HCT116 (cell line): ENCODE data around the gene PLN. TPM values are rescaled to one million over a fixed set of nuclear protein-coding genes. Genes with fewer than 3 reads are reported as not detected.

ENCODE experiments used
- ATAC-seq: fragments of 200-7000 bp; cut with Tn5 transposase; 2 replicates; pipeline ENCODE4 v1.9.1; 2020; ENCODE audit warnings: mild to moderate bottlenecking, moderate library complexity
- BruUV-seq: library from RNA; stranded (reverse); fragments of 400-500 nt; replicated peaks from 2 replicates; lab custom pipeline; 2021; lab: Mats Ljungman, UMichigan
- CTCF ChIA-PET: fragments of 300-600 bp; sonication (Branson Sonifier 250); formaldehyde crosslinking; loops from one replicate; lab custom pipeline; 2021; ENCODE audit warnings: antibody characterized with exemption; lab: Charles Lee
- POLR2A ChIA-PET: fragments of 300-600, 350-600 bp; sonication (Branson Sonifier 250); formaldehyde crosslinking; loops from one replicate; lab custom pipeline; 2021; ENCODE audit warnings: antibody characterized with exemption; lab: Charles Lee
- RAD21 ChIA-PET, 2 experiments: fragments of 300-600 bp; sonication (Branson Sonifier 250); formaldehyde crosslinking; loops; one replicate each; lab custom pipeline; 2023; ENCODE audit warnings: low total read pairs in 2 of 2; ENCODE audit not compliant: uncharacterized antibody in 2 of 2, unreplicated experiment in 2 of 2, low non-redundant PET in 1 of 2; lab: Charles Lee
- DNase-seq: peaks from one replicate; pipeline ENCODE4 v3.0.0-alpha.2; 2010; ENCODE audit warnings: low read depth, low spot score
- H2AFZ ChIP-seq: fragments of 200-600 bp; shearing (Covaris generic), sonication (generic); 2 replicates; pipeline ENCODE4 v1.6.1; 2017; ENCODE audit warnings: low read depth, mixed run types, mixed read lengths, antibody characterized with exemption, low read length; ENCODE audit not compliant: poor library complexity, severe bottlenecking
- H3K27ac ChIP-seq: 2 replicates; pipeline ENCODE4 v1.5.1; 2012; ENCODE audit warnings: low read depth, low read length
- H3K27me3 ChIP-seq: fragments of 200-600 bp; sonication (generic); 2 replicates; pipeline ENCODE4 v1.6.1; 2016; ENCODE audit warnings: mixed run types, low read length, mixed read lengths; ENCODE audit not compliant: insufficient read depth
- H3K36me3 ChIP-seq, 2 experiments: fragments of 200-500 bp in 1 of 2; fragments of 200-600 bp in 1 of 2; sonication (Bioruptor generic) in 1 of 2; sonication (generic) in 1 of 2; 2 replicates each; pipeline versions ENCODE4 v1.5.1 to v1.6.1; 2014 to 2016; ENCODE audit warnings: low read length in 2 of 2, inconsistent platforms in 1 of 2, mixed read lengths in 1 of 2, mixed run types in 1 of 2; ENCODE audit not compliant: insufficient read depth in 2 of 2, control insufficient read depth in 1 of 2
- H3K4me1 ChIP-seq, 2 experiments: fragments of 200-600 bp in 1 of 2; sonication (generic) in 1 of 2; 2 replicates each; pipeline versions ENCODE4 v1.5.1 to v1.6.1; 2012 to 2017; ENCODE audit warnings: low read length in 2 of 2, inconsistent platforms in 1 of 2, mild to moderate bottlenecking in 1 of 2, mixed read lengths in 1 of 2, mixed run types in 1 of 2, moderate library complexity in 1 of 2; ENCODE audit not compliant: insufficient read depth in 2 of 2, control insufficient read depth in 1 of 2
- H3K4me2 ChIP-seq: fragments of 200-600 bp; sonication (generic); 2 replicates; pipeline ENCODE4 v1.6.1; 2017; ENCODE audit warnings: mixed run types, low read length, mixed read lengths
- H3K4me3 ChIP-seq, 2 experiments: fragments of 200-600 bp in 1 of 2; sonication (generic) in 1 of 2; replicated peaks in 1 of 2; 2 replicates each; pipeline ENCODE4 v1.5.1; 2011 to 2016; ENCODE audit warnings: low read length in 2 of 2, control low read depth in 1 of 2, low read depth in 1 of 2, mild to moderate bottlenecking in 1 of 2, mixed read lengths in 1 of 2, mixed run types in 1 of 2
- H3K79me2 ChIP-seq: fragments of 200-600 bp; sonication (generic); 2 replicates; pipeline ENCODE4 v1.6.1; 2017; ENCODE audit warnings: mild to moderate bottlenecking, mixed run types, low read length, moderate library complexity, mixed read lengths; ENCODE audit not compliant: insufficient read depth
- H3K9ac ChIP-seq: fragments of 200-600 bp; sonication (generic); 2 replicates; pipeline ENCODE4 v1.6.1; 2016; ENCODE audit warnings: low read length, mixed read lengths
- H3K9me2 ChIP-seq: fragments of 200-600 bp; sonication (generic), shearing (Covaris generic); 2 replicates; pipeline ENCODE4 v1.6.1; 2017; ENCODE audit warnings: mixed run types, mild to moderate bottlenecking, moderate library complexity; ENCODE audit not compliant: insufficient read depth
- H3K9me3 ChIP-seq, 2 experiments: fragments of 200-500 bp in 1 of 2; fragments of 200-600 bp in 1 of 2; sonication (Bioruptor generic) in 1 of 2; sonication (generic) in 1 of 2; 2 replicates each; pipeline ENCODE4 v1.6.1; 2014 to 2017; ENCODE audit warnings: low read length in 2 of 2, mixed read lengths in 2 of 2, inconsistent platforms in 1 of 2, low read depth in 1 of 2, mild to moderate bottlenecking in 1 of 2, mixed run types in 1 of 2, moderate library complexity in 1 of 2; ENCODE audit not compliant: control insufficient read depth in 1 of 2, insufficient read depth in 1 of 2
- H4K20me1 ChIP-seq: fragments of 200-600 bp; sonication (generic), shearing (Covaris generic); 2 replicates; pipeline ENCODE4 v1.6.1; 2017; ENCODE audit warnings: mixed run types, mild to moderate bottlenecking, moderate library complexity; ENCODE audit not compliant: insufficient read depth
- CBX3 ChIP-seq: IDR thresholded peaks from 2 replicates; pipeline ENCODE4 v1.6.1; 2012; ENCODE audit warnings: low read depth
- CEBPB ChIP-seq: IDR thresholded peaks from 2 replicates; pipeline ENCODE4 v1.6.1; 2012; ENCODE audit warnings: low read depth
- EZH2 ChIP-seq: fragments of 200-600 bp; sonication (generic); IDR thresholded peaks from 2 replicates; pipeline ENCODE4 v1.6.1; 2017; ENCODE audit warnings: antibody characterized with exemption, mixed run types
- JUND ChIP-seq: IDR thresholded peaks from 2 replicates; pipeline ENCODE4 v1.6.1; 2012
- POLR2A ChIP-seq: IDR thresholded peaks from 2 replicates; pipeline ENCODE4 v1.7.0; 2011; ENCODE audit warnings: borderline replicate concordance; ENCODE audit not compliant: insufficient read depth, insufficient read length; ENCODE audit errors: extremely low read depth
- REST ChIP-seq: IDR thresholded peaks from 2 replicates; pipeline ENCODE4 v1.6.1; 2012; ENCODE audit warnings: low read depth
- SIN3A ChIP-seq: IDR thresholded peaks from 2 replicates; pipeline ENCODE4 v1.6.1; 2012; ENCODE audit warnings: low read depth
- TCF7L2 ChIP-seq: IDR thresholded peaks from 2 replicates; pipeline ENCODE4 v1.7.0; 2011; ENCODE audit warnings: borderline replicate concordance, inconsistent platforms; ENCODE audit not compliant: insufficient read depth, insufficient read length; ENCODE audit errors: extremely low read depth
- YY1 ChIP-seq: IDR thresholded peaks from 2 replicates; pipeline ENCODE4 v1.6.1; 2011; ENCODE audit warnings: low read length, low read depth, moderate library complexity, mild to moderate bottlenecking; ENCODE audit not compliant: insufficient replicate concordance; ENCODE audit errors: extremely low read depth
- ZBTB33 ChIP-seq: IDR thresholded peaks from 2 replicates; pipeline ENCODE4 v1.6.1; 2011; ENCODE audit warnings: mild to moderate bottlenecking, low read length, moderate library complexity; ENCODE audit not compliant: insufficient replicate concordance; ENCODE audit errors: extremely low read depth
- ZNF274 ChIP-seq: fragments of 200-500 bp; sonication (Bioruptor generic); IDR thresholded peaks from 2 replicates; pipeline ENCODE4 v1.6.1; 2014; ENCODE audit warnings: mild to moderate bottlenecking, low read depth, low read length, inconsistent platforms
- intact Hi-C: fragments of 100-400 bp; cut with micrococcal nuclease; formaldehyde crosslinking; loops from 2 replicates; pipeline ENCODE4 v1.10.0; 2022
- total RNA-seq: library from RNA; stranded (reverse); gene quantifications from one replicate; pipeline ENCODE4 v1.2.1, GENCODE V29; 2021; ENCODE audit not compliant: unreplicated experiment
- TF ChIP-seq, protein P1 (sequence below): IDR thresholded peaks from 2 replicates; pipeline ENCODE4 v1.6.1; 2012
- TF ChIP-seq, protein P2 (sequence below): IDR thresholded peaks from 2 replicates; pipeline ENCODE4 v1.6.1; 2012

PLN gene
- total RNA-seq, 1 experiment from 2014 or later: not detected

- no peaks in the 10 kb centered on the region for H3K4me1 ChIP-seq
- no peaks in the 10 kb centered on the region for H3K9me3 ChIP-seq
- H3K27ac ChIP-seq: no peak overlapping the region
- ChIA-PET RAD21 (no interaction called here), POLR2A (no interaction called here), CTCF (no interaction called here)
- ATAC-seq (no peak), DNase-seq (no peak)
- H3K36me3 ChIP-seq: no peaks in the 10 kb centered on the region
- no peak overlapping the region for H2AFZ ChIP-seq
- H3K4me3 ChIP-seq: no peak overlapping the region
- no peaks in the 10 kb centered on the region for H3K79me2 ChIP-seq
- TF ChIP-seq POLR2A (no peak), YY1 (no peak), CBX3 (no peak), TCF7L2 (no peak), ZNF274 (no peak), EZH2 (no peak), CEBPB (no peak), SIN3A (no peak), REST (no peak), JUND (no peak), ZBTB33 (no peak)
- TF ChIP-seq, protein P1, sequence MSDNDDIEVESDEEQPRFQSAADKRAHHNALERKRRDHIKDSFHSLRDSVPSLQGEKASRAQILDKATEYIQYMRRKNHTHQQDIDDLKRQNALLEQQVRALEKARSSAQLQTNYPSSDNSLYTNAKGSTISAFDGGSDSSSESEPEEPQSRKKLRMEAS: no peak
- TF ChIP-seq, protein P2, sequence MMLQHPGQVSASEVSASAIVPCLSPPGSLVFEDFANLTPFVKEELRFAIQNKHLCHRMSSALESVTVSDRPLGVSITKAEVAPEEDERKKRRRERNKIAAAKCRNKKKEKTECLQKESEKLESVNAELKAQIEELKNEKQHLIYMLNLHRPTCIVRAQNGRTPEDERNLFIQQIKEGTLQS: no peak
- no peak overlapping the region for H3K9ac ChIP-seq
- BruUV-seq: no TSS peak
- H3K27me3 ChIP-seq: no peaks in the 10 kb centered on the region
- intact Hi-C loops: no loop called here
- no peaks in the 10 kb centered on the region for H4K20me1 ChIP-seq
- no peak overlapping the region for H3K4me2 ChIP-seq
- no peaks in the 10 kb centered on the region for H3K9me2 ChIP-seq
These were observed 10.5 kb upstream of the PLN start for GRCh38 chr6:118537574-118537973.
